ENCODE results near the gene RSU1. TPM values are rescaled to one million over a fixed set of nuclear protein-coding genes. Genes with fewer than 3 reads are reported as not detected.

Gene RSU1
- total RNA-seq, 2 experiments from 2014 or later, result 42.4 to 47.5 TPM

- CTCF ChIA-PET, result no interaction called here
- POLR2A ChIA-PET, result no interaction called here
- intact Hi-C loops (cut with micrococcal nuclease), result no loop called here
- H3K36me3 Mint-ChIP-seq (ENCODE audit: low read depth), result peaks cover 4% of the 10 kb centered on the region
- TF ChIP-seq CTCF (IDR thresholded peaks at IDR 0.05), result no peak
- no peaks in the 10 kb centered on the region for H3K27me3 Mint-ChIP-seq
- H3K9me3 Mint-ChIP-seq, result no peaks in the 10 kb centered on the region
- ATAC-seq, result no peak
- no peaks in the 10 kb centered on the region for H3K4me1 Mint-ChIP-seq (ENCODE audit: low read depth)
- no peak overlapping the region for H3K27ac Mint-ChIP-seq
- no peak for DNase-seq
- no peak overlapping the region for H3K4me3 Mint-ChIP-seq
Measured at GRCh38 chr10:16690417-16690816, 126.8 kb downstream of the RSU1 start.

GRCh38 chr10:16689696-16690095 lies 127.5 kb downstream of the RSU1 start:
- POLR2A ChIA-PET, result no interaction called here

GRCh38 chr10:16689227-16689626 lies 128.0 kb downstream of the RSU1 start:
- Mint-ChIP-seq H3K9me3 (no peaks in the 10 kb centered on the region), H3K27me3 (no peaks in the 10 kb centered on the region), H3K27ac (no peak overlapping the region), H3K36me3 (ENCODE audit: low read depth) (peaks cover 4% of the 10 kb centered on the region), H3K4me1 (ENCODE audit: low read depth) (no peaks in the 10 kb centered on the region), H3K4me3 (no peak overlapping the region)
- DNase-seq (no peak), ATAC-seq (no peak)
- POLR2A ChIA-PET, result no interaction called here
- TF ChIP-seq CTCF (IDR thresholded peaks at IDR 0.05), result no peak
- CTCF ChIA-PET, result no interaction called here
- intact Hi-C loops (cut with micrococcal nuclease), result no loop called here

More at GRCh38 chr10:16689696-16690095, 127.5 kb downstream of the RSU1 start:
- intact Hi-C loops (cut with micrococcal nuclease), result no loop called here
- no peaks in the 10 kb centered on the region for H3K27me3 Mint-ChIP-seq
- DNase-seq, result no peak
- CTCF ChIA-PET, result no interaction called here
- peaks cover 4% of the 10 kb centered on the region for H3K36me3 Mint-ChIP-seq (ENCODE audit: low read depth)
- ATAC-seq, result no peak
- H3K9me3 Mint-ChIP-seq, result no peaks in the 10 kb centered on the region
- no peaks in the 10 kb centered on the region for H3K4me1 Mint-ChIP-seq (ENCODE audit: low read depth)
- TF ChIP-seq CTCF (IDR thresholded peaks at IDR 0.05), result no peak
- H3K4me3 Mint-ChIP-seq, result no peak overlapping the region
- no peak overlapping the region for H3K27ac Mint-ChIP-seq

GRCh38 chr10:16686054-16686902 lies 130.9 kb downstream of the RSU1 start:
- intact Hi-C loops (cut with micrococcal nuclease), result no loop called here
- no peaks in the 10 kb centered on the region for H3K4me1 Mint-ChIP-seq (ENCODE audit: low read depth)
- no peak overlapping the region for H3K4me3 Mint-ChIP-seq
- H3K27me3 Mint-ChIP-seq, result no peaks in the 10 kb centered on the region
- H3K9me3 Mint-ChIP-seq, result no peaks in the 10 kb centered on the region
- H3K27ac Mint-ChIP-seq, result no peak overlapping the region
- ChIA-PET CTCF (interaction anchor here (0.8 kb wide), 1 partner anchor 11 kb away, joined by 3 read pairs; no protein-coding TSS in a partner anchor), POLR2A (no interaction called here)
- TF ChIP-seq CTCF (IDR thresholded peaks at IDR 0.05), result no peak
- DNase-seq (no peak), ATAC-seq (no peak)
- H3K36me3 Mint-ChIP-seq (ENCODE audit: low read depth), result peaks cover 10% of the 10 kb centered on the region

- Mint-ChIP-seq H3K36me3 (ENCODE audit: low read depth) (peaks cover 11% of the 10 kb centered on the region), H3K4me1 (ENCODE audit: low read depth) (no peaks in the 10 kb centered on the region), H3K27ac (no peak overlapping the region), H3K4me3 (no peak overlapping the region), H3K27me3 (no peaks in the 10 kb centered on the region), H3K9me3 (no peaks in the 10 kb centered on the region)
- POLR2A ChIA-PET, result no interaction called here
- DNase-seq (no peak), ATAC-seq (no peak)
- CTCF ChIA-PET, result no interaction called here
- no peak for TF ChIP-seq CTCF (IDR thresholded peaks at IDR 0.05)
- intact Hi-C loops (cut with micrococcal nuclease), result no loop called here
Measured at GRCh38 chr10:16685551-16685950, 131.7 kb downstream of the RSU1 start.
